Uterus (tissue), 4 donors: Measurements from ENCODE around the gene WDR17. TPM values are rescaled to one million over a fixed set of nuclear protein-coding genes. Genes with fewer than 3 reads are reported as not detected.

Experiments
- DNase-seq, 2 donors: peaks; one replicate each; pipeline ENCODE4 v3.0.0-alpha.2; 2019 to 2020
- H3K27ac ChIP-seq, 2 donors: fragments of 200-600 bp; sonication (generic); 1 replicate in 1 of 2; 2 replicates in 1 of 2; pipeline ENCODE4 v1.5.1; 2016 to 2018
- H3K27me3 ChIP-seq, 2 donors: fragments of 200-600 bp; sonication (generic); one replicate each; pipeline ENCODE4 v1.5.1; 2018 to 2019; ENCODE audit warnings: control low read depth in 1 of 2
- H3K36me3 ChIP-seq, 2 donors: fragments of 200-600 bp; sonication (generic); one replicate each; pipeline ENCODE4 v1.5.1; 2019; ENCODE audit warnings: control low read depth in 1 of 2
- H3K4me1 ChIP-seq, 2 donors: fragments of 200-600 bp; sonication (generic); one replicate each; pipeline ENCODE4 v1.5.1; 2018 to 2019; ENCODE audit warnings: control low read depth in 1 of 2
- H3K4me3 ChIP-seq, 2 donors: fragments of 200-600 bp; sonication (generic); 1 replicate in 1 of 2; 2 replicates in 1 of 2; pipeline ENCODE4 v1.5.1; 2018 to 2019; ENCODE audit warnings: mild to moderate bottlenecking in 1 of 2
- H3K9me3 ChIP-seq, 2 donors: fragments of 200-600 bp; sonication (generic); one replicate each; pipeline ENCODE4 v1.5.1; 2019; ENCODE audit warnings: control low read depth in 1 of 2
- CTCF ChIP-seq, 4 experiments: fragments of 200-600 bp in 2 of 4; fragments of 450-650 bp in 2 of 4; sonication (generic) in 2 of 4; IDR thresholded peaks; one replicate each; pipeline ENCODE4 v1.5.1; 2016 to 2019; ENCODE audit warnings: antibody characterized with exemption in 4 of 4, mild to moderate bottlenecking in 2 of 4, moderate library complexity in 1 of 4
- POLR2A ChIP-seq, 2 donors: fragments of 450-650 bp; IDR thresholded peaks; one replicate each; pipeline ENCODE4 v1.6.1; 2016; ENCODE audit warnings: antibody characterized with exemption in 2 of 2, mild to moderate bottlenecking in 1 of 2, moderate library complexity in 1 of 2
- intact Hi-C: fragments of 100-400 bp; cut with DNase I; formaldehyde crosslinking; loops from one replicate; pipeline ENCODE4 v1.15.1; 2023; ENCODE audit warnings: low total_unique reads
- total RNA-seq, 4 donors: library from RNA; depleted of rRNA in 3 of 4; stranded (reverse); fragments of >200 nt in 3 of 4; gene quantifications; one replicate each; pipeline versions ENCODE4 v1.1.0 to v1.2.4, GENCODE V29; 2014 to 2023
- donor health status: DM: yes; HTN: yes; CAD: no.

The WDR17 gene
- total RNA-seq, 4 donors from 2014 or later: 0.51 to 7.2 (median 4.5) TPM

GRCh38 chr4:176139518-176139917, 73.9 kb downstream of the WDR17 start:
- Histone ChIP-seq H3K4me1 (no peaks in the 10 kb centered on the region), H3K27me3 (no peaks in the 10 kb centered on the region), H3K9me3 (no peaks in the 10 kb centered on the region), H3K4me3 (no peak overlapping the region), H3K27ac (no peak overlapping the region), H3K36me3 (no peaks in the 10 kb centered on the region)
- TF ChIP-seq CTCF (IDR thresholded peaks at IDR 0.05): no peak
- no peak for TF ChIP-seq POLR2A (IDR thresholded peaks at IDR 0.05)
- intact Hi-C loops: no loop called here
- no peak for DNase-seq

DNA sequence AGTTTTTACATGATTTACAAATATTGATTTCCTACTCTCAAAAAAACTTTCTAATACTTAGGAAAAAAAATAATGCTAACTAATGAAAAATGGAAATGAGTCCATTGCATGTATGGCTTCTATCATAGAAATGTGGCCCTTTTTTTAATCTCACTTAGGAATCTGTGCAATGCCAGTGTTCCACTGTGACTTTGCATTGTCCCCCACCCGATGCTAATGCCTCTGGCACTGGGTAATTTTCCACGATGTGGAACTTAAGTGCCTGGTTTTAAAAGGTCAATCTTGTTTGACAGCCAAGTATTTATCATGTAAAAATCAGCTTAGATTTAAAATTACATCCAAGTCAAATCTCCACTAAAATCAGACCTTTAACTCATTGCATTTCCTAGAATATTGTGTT, 76.6 kb downstream of the WDR17 start:
- Histone ChIP-seq H3K27ac (no peak overlapping the region), H3K9me3 (no peaks in the 10 kb centered on the region), H3K27me3 (no peaks in the 10 kb centered on the region), H3K4me1 (no peaks in the 10 kb centered on the region), H3K4me3 (no peak overlapping the region), H3K36me3 (no peaks in the 10 kb centered on the region)
- TF ChIP-seq POLR2A (IDR thresholded peaks at IDR 0.05) (no peak), CTCF (IDR thresholded peaks at IDR 0.05) (no peak)
- intact Hi-C loops: no loop called here
- DNase-seq: no peak

DNA sequence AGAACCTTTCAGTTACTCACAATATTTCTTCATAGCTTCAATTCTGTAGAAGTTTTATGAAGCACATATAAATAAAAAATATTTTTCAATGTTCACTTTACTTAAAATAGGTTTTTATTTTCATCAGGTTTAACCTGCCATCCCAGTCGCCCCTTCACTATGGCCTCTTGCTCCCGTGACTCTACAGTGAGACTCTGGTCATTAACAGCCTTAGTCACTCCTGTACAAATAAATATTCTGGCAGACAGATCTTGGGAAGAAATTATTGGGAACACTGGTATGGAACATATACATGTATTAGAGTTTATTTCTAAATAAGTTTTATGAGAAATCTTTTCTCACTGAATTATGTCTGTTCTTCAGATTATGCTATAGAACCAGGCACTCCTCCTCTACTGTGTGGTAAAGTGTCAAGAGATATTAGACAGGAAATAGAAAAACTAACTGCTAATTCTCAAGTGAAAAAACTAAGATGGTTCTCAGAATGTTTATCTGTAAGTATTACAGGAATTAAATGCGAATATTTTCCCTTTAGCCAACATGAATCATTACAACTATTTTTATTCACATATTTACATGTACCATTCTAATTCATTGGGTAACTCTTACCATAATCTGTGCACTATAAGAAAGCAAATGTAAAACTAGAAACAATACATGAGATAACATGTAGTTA, 84.2 kb downstream of the WDR17 start:
- Histone ChIP-seq H3K36me3 (no peaks in the 10 kb centered on the region), H3K27me3 (no peaks in the 10 kb centered on the region), H3K9me3 (no peaks in the 10 kb centered on the region), H3K27ac (no peak overlapping the region), H3K4me3 (no peak overlapping the region), H3K4me1 (no peaks in the 10 kb centered on the region)
- TF ChIP-seq CTCF (IDR thresholded peaks at IDR 0.05) (no peak), POLR2A (IDR thresholded peaks at IDR 0.05) (no peak)
- intact Hi-C loops: no loop called here
- no peak for DNase-seq

DNA sequence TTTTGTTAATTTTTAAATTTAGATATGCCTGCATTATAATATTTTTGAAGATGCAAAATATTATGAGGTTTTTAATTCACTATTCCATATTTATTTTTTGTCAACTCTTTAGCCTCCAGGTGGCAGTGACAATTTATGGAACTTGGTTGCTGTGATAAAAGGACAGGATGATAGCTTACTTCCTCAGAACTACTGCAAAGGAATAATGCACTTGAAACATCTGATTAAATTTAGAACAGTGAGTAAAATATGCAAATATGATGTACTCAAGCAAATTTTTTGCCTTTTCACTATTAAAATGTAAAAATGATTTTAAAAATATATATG, 84.7 kb downstream of the WDR17 start:
- Histone ChIP-seq H3K4me1 (no peaks in the 10 kb centered on the region), H3K4me3 (no peak overlapping the region), H3K27ac (no peak overlapping the region), H3K27me3 (no peaks in the 10 kb centered on the region), H3K36me3 (no peaks in the 10 kb centered on the region), H3K9me3 (no peaks in the 10 kb centered on the region)
- DNase-seq: no peak
- peak; percentile 15 to 24 (median 18) for TF ChIP-seq CTCF (IDR thresholded peaks at IDR 0.05)
- TF ChIP-seq POLR2A (IDR thresholded peaks at IDR 0.05): no peak
- intact Hi-C loops: no loop called here

- Histone ChIP-seq H3K4me1 (no peaks in the 10 kb centered on the region), H3K27me3 (no peaks in the 10 kb centered on the region), H3K27ac (no peak overlapping the region), H3K4me3 (no peak overlapping the region), H3K36me3 (no peaks in the 10 kb centered on the region), H3K9me3 (no peaks in the 10 kb centered on the region)
- intact Hi-C loops: no loop called here
- TF ChIP-seq POLR2A (IDR thresholded peaks at IDR 0.05) (no peak), CTCF (IDR thresholded peaks at IDR 0.05) (no peak)
- DNase-seq: no peak
These were observed 85.1 kb downstream of the WDR17 start for GRCh38 chr4:176150704-176151103.
